GM18508 (cell line): ENCODE data around the gene RELN.

Source experiments
- ATAC-seq: cut with Tn5 transposase; IDR thresholded peaks from one replicate; pipeline ENCODE4 v1.9.1; 2021; ENCODE audit warnings: moderate number of reproducible peaks; ENCODE audit not compliant: insufficient read depth, unreplicated experiment

The RELN gene

DNA sequence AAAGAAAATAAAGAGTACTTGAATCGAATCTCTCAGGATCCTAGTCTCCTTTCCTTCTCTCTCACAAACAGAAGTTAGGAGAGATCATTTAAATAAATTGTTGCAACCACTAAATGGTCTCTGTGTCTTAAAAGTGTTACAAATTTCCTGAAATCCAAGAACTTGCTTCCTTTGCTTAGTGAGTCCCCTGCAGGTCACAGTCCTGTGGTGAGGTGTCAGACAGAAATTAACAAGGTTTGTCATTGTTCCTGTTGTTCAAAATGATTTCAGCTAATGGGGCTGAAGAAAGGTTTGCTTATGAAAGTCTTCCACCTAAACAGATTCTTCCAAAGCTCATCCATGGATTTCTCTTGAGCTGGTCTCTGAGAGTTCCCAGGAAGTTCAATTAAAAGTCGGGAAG is 391.9 kb downstream of the RELN start:
- no peak for ATAC-seq

- no peak for ATAC-seq
Observed at GRCh38 chr7:103594186-103594585, 395.3 kb downstream of the RELN start.

- ATAC-seq: no peak
Observed at GRCh38 chr7:103593691-103594090, 395.8 kb downstream of the RELN start.

DNA sequence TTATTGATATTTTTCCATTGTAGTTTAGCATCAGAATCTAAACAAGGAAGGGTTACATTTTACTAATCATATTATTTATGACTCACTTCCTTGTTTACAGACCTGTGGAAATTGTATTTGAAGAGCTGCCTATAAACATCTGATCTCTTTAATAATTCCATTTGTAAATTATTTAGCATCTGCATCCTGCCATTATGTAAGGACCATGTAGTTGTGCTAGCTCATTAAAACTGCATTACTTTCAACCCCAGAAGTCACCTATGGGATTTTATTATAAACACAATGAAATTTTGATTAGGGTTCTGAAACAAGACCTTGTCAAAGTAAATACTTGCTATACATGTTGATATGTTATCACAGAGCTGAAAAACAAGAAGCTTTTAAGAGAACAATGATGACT is 396.6 kb downstream of the RELN start:
- ATAC-seq: no peak

DNA sequence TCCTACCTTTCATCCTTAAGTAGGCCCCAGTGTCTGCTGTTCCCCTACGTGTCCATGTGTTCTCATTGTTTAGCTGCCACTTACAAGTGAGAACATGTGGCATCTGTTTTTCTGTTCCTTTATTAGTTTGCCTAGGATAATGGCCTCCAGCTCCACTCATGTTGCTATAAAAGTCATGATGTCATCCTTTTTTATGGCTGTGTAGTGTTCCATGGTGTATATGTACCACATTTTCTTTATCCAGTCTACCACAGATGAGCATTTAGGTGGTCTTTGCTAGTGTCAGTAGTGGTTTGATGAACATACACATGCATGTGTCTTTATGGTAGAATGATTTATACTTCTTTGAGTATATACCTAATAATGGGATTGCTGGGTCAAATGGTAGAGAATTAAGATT is 397.3 kb downstream of the RELN start:
- no peak for ATAC-seq

- no peak for ATAC-seq
Observed at GRCh38 chr7:103580031-103580430, 409.4 kb downstream of the RELN start.

GRCh38 chr7:103577059-103577458 is 412.4 kb downstream of the RELN start:
- no peak for ATAC-seq

GRCh38 chr7:103576641-103577040 is 412.8 kb downstream of the RELN start:
- ATAC-seq: no peak

- no peak for ATAC-seq
Observed at GRCh38 chr7:103574576-103574975, 414.9 kb downstream of the RELN start.

- ATAC-seq: no peak
Observed at GRCh38 chr7:103573479-103574058, 415.9 kb downstream of the RELN start.

DNA sequence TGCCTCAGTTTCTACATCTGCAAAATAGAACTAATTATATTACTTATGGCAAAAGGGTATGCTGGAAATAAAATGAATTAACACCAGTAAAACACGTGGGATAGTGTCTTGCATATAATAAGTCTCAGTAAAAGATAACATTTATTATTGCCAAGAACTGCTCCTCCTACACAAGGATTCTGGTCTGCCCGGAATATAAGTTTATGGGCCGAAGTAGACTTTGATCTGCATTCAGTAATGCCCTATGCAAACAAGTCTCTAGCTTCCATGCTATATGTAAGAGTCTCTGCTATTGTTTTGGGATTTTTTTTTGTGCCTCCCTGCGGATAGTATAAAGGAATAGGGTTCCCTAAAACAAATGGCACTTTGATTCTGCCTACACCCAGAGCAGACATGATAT is 417.9 kb downstream of the RELN start:
- ATAC-seq: no peak

- no peak for ATAC-seq
Observed at GRCh38 chr7:103569621-103570305, 419.7 kb downstream of the RELN start.

DNA sequence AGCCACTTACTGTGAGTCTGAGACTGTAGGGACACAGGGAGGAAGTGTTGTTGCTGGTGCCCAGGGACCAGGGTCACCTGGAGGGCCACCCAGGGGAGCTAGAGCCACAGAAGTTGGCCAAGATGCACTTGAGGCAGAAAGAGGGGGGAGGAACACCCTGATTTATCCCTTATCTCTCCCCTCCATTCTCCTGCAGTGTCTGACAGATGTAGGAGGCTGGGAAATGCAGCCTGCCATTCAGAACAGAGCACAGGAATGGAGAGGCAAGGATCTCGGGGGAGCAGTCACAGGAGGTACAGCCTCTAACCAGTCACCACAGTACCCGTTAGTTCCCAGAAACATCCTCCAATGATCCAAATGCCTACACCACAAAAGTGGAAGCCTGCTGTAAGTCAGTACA is 425.0 kb downstream of the RELN start:
- ATAC-seq: no peak

GRCh38 chr7:103560136-103560535 is 429.3 kb downstream of the RELN start:
- ATAC-seq: no peak

- no peak for ATAC-seq
Observed at GRCh38 chr7:103551016-103551415, 438.4 kb downstream of the RELN start.

DNA sequence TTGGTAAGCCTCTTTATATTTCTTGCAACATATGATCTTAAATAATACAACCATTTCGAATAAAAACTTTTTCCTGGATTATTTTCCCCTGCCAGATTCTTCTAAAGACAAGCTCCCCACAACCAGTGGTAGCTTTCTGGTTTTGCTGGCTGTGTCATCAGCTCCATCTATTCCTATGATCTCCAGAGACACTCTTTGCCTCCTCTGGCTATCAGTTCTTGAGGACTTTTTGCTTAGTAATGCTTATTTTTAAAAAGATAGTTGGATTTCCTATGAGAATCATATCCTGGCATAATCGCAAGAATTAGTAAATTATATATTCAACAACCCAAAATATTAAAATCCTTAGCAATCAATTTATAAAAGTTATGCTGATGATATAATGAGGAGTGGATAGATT is 439.7 kb downstream of the RELN start:
- no peak for ATAC-seq

DNA sequence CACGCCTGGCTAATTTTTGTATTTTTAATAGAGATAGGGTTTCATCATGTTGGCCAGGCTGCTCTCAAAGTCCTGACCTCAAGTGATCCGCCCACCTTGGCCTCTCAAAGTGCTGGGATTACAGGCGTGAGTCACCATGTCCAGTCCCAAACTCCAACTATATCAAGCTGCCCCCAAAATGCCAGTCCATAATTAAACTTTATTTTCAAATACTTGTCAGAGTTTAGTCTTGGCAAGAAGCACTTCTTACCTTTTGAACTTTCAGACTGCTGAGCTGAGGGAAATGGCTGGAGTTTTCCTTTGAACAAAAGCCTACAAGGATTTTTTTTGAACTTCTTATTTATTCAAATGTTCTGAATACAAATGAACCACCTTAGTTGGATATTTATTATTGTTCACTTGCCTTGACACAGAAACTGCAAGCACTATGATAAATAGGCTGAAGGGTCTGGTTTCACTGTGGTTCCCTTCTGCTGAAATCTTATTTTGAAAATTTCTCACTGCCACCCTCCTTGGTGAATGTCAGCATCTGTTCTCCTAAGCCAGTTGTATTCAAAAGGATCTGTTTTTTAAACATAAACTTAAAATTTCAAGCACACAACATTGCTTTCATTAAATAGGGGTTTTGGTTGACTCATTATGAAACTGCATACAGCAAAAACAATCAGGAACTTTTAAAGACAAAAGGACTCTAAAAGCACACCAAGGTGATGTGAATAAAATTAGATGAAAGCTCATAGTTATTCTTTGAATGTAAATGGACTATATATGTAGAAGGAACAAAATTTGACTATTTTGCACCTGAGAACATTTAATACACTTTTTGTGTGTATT is 441.8 kb downstream of the RELN start:
- ATAC-seq: no peak

DNA sequence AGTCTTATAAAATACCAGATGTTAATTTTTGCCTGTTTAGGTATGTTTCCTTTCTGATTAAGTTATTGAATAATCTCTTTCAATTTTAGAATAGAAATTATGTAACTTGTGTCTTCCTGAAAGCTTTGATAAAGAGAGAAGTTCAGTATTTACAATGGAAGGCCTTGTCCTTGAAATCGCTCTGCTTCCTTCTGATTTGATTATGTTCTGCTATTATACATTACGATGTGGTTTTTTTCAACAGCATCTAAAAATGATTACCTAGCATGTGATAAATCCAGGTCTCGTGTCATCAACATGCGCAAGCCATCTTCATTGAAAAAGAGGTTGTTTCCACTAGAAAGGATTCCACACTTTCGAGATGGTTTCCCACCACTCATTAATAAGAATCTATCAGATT is 447.0 kb downstream of the RELN start:
- ATAC-seq: no peak

DNA sequence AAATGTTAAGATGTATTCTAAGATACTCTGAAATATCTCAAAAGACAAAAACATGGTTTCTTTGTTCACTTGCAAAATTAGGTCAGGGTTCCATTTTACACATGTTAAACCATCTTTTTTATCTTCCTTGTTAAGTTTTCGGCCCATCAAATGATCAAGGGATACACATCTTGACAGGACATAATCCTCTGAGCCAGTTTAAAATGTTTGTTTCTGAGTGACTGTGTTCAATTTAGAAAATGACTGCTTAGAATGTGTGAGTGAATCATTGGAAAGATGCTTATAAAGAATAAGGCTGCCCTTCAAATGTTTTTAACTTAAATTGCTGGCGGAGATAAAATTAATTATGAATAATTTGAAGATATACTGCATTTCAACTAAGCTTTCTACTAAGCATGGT is 447.5 kb downstream of the RELN start:
- ATAC-seq: no peak

DNA sequence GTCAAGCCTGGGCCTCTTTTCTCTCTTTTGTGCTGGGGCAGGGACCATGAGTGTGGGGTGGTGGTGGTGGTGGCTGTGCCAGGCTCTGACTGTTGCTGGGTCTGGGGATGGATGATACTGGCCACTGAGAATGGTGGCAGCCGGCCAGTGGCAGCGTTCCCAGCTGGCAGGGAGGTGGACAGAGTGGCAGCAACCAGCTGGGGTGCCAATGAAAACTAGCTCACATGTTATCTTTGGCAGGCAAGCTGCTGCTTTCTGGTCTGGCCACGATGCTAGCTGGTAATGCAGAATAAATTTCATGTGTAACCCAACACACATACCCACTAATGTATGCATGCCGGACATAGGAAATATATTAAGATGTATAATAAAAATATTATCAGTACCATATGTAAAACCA is 448.4 kb downstream of the RELN start:
- no peak for ATAC-seq

GRCh38 chr7:103540338-103540737 is 449.1 kb downstream of the RELN start:
- no peak for ATAC-seq

- no peak for ATAC-seq
Observed at GRCh38 chr7:103539875-103540274, 449.6 kb downstream of the RELN start.
